ENCODE data around the gene BTBD16.

DNA sequence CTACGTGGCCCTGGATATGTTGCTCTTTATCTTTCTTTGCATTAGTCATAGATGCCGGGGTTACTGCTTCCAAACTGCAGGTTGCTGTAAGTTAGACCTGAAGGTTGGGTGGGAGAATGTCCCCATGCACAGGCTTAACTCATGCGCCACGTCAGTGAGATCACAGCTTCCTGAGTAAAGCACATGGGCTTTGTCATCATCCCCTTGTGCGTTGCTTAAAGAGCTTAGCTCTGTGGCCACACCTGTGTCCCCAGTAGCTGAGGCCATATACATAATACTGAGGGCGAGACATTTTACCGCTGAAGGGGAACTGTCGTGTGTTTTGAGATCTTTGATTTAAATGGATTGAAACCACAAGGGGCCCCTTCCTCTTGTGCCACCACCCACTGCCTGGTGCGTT, 45.8 kb upstream of the BTBD16 start:
- TF ChIP-seq, protein P1, sequence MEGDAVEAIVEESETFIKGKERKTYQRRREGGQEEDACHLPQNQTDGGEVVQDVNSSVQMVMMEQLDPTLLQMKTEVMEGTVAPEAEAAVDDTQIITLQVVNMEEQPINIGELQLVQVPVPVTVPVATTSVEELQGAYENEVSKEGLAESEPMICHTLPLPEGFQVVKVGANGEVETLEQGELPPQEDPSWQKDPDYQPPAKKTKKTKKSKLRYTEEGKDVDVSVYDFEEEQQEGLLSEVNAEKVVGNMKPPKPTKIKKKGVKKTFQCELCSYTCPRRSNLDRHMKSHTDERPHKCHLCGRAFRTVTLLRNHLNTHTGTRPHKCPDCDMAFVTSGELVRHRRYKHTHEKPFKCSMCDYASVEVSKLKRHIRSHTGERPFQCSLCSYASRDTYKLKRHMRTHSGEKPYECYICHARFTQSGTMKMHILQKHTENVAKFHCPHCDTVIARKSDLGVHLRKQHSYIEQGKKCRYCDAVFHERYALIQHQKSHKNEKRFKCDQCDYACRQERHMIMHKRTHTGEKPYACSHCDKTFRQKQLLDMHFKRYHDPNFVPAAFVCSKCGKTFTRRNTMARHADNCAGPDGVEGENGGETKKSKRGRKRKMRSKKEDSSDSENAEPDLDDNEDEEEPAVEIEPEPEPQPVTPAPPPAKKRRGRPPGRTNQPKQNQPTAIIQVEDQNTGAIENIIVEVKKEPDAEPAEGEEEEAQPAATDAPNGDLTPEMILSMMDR (IDR thresholded peaks at IDR 0.05), result no peak
- TF ChIP-seq ZNF317 (CRISPR knock-in tag; IDR thresholded peaks at IDR 0.05; ENCODE audit: borderline replicate concordance, low read depth) (no peak), ZNF232 (CRISPR knock-in tag; IDR thresholded peaks at IDR 0.05) (no peak), HMGA2 (CRISPR knock-in tag; IDR thresholded peaks at IDR 0.05) (no peak), NR2C2 (CRISPR knock-in tag; IDR thresholded peaks at IDR 0.05) (no peak)
- TF ChIP-seq, protein P2, sequence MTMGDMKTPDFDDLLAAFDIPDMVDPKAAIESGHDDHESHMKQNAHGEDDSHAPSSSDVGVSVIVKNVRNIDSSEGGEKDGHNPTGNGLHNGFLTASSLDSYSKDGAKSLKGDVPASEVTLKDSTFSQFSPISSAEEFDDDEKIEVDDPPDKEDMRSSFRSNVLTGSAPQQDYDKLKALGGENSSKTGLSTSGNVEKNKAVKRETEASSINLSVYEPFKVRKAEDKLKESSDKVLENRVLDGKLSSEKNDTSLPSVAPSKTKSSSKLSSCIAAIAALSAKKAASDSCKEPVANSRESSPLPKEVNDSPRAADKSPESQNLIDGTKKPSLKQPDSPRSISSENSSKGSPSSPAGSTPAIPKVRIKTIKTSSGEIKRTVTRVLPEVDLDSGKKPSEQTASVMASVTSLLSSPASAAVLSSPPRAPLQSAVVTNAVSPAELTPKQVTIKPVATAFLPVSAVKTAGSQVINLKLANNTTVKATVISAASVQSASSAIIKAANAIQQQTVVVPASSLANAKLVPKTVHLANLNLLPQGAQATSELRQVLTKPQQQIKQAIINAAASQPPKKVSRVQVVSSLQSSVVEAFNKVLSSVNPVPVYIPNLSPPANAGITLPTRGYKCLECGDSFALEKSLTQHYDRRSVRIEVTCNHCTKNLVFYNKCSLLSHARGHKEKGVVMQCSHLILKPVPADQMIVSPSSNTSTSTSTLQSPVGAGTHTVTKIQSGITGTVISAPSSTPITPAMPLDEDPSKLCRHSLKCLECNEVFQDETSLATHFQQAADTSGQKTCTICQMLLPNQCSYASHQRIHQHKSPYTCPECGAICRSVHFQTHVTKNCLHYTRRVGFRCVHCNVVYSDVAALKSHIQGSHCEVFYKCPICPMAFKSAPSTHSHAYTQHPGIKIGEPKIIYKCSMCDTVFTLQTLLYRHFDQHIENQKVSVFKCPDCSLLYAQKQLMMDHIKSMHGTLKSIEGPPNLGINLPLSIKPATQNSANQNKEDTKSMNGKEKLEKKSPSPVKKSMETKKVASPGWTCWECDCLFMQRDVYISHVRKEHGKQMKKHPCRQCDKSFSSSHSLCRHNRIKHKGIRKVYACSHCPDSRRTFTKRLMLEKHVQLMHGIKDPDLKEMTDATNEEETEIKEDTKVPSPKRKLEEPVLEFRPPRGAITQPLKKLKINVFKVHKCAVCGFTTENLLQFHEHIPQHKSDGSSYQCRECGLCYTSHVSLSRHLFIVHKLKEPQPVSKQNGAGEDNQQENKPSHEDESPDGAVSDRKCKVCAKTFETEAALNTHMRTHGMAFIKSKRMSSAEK (CRISPR knock-in tag; IDR thresholded peaks at IDR 0.05; ENCODE audit: borderline replicate concordance), result no peak
